HG03097 (cell line): ENCODE data around the gene RNF145.

Experiments
- ATAC-seq: cut with Tn5 transposase; IDR thresholded peaks from one replicate; pipeline ENCODE4 v1.9.1; 2021; ENCODE audit not compliant: unreplicated experiment, low FRiP score

The RNF145 gene

DNA sequence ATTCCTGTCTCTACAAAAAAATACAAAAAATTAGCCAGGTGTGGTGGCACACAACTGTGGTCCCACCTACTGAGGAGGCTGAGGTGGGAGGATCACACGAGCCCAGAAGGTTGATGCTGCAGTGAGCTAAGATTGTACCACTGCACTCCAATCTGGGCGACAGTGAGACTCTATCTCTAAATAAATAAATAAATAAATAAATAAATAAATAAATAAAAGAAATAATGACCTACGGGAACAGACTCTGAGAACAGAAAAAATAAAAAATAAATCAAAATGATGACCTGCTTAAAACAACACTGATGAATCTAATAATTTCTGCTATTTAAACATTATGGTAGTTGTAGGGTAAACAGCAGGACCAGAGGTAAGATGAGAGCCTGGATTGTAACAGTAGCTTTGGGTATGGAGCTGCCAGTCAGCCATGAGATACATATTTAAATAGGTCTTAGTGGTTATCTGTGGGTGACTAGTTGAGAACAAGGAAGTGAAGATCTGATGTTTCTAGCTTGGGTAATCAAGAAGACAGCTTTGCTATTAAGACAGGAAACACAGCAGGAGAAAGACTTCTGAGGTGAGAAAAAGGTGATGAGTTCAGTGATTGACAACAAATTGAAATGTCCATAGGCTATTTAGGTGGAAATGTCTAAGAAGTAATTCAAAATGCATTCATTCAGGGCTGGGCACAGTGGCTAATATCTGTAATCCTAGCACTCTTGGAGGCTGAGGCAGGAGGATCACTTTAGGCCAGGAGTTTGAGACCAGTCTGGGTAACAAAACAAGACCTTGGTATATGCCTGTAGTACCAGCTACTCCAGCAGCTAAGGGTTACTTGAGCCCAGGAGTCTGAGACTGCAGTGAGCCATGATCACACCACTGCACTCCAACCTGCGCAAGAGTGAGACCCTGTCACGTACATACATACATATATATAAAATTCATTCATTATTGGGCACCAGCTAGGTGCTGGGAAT is 11.0 kb downstream of the RNF145 start:
- ATAC-seq: peak; percentile 86

DNA sequence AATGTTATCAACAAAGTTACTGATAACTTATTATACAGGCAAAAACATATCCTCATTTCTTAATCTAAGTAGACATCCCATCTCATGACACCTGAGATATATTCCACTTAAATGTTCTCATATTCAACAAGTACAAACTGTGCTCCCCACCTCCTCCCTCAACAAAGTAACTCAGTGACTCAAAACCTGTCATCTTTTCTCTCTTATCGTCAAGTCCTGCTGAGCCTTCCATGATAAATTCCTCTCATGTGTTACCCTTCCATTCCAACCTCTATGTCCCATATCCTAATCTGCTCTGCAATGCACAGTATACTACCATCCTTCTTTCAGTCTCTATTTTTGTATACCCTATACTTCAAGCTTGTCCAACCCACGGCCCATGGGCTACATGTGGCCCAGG is 13.6 kb downstream of the RNF145 start:
- ATAC-seq: no peak

DNA sequence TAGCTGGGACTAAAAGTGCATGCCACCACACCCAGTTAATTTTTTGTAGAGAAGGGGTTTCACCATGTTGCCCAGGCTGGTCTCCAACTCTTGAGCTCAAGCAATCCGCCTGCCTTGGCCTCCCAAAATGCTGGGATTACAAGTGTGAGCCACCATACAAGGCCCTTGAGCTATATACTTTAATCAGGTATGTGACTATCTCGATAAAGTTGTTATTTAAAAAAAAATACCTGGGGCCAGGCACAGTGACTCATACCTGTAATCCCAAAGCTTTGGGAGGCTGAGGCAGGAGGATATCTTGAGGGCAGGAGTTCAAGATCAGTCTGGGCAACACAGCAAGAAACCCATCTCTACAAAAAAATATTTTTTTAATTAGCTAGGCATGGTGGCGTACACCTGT is 19.2 kb downstream of the RNF145 start:
- no peak for ATAC-seq

DNA sequence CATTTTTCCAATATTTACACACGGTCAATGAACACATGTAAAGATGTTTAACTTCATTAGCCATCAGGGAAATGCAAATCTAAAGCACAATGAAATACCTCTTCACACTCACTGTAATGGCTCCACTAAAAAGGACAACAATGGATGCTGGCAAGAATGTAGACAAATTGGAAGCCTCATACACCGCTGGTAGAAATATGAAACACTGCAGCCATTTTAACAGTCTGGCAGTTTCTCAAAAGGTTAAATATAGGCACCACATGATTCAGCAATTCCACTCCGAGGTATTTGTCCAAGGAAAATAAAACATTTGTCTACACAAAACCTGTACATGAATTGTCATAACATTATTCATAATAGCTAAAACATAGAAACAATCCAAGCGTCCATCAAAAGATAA is 20.0 kb downstream of the RNF145 start:
- ATAC-seq: no peak

DNA sequence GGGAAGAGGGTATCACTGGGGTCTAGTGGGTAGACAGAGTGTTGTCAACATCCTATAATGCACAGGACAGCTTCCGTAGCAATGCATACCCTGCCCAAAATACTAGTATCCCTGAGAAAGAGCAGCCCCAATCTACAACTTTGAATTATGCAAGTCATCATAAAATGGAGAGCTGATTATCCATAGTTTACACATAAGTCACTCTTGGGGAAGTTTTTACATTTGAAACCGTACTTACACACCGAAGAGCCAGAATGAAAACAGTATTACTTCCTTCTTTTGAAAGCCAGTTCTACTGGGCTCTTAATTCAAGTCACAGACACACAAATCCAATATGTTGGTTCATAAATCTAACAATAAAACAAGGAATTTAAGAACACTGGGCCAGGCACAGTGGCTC is 21.6 kb downstream of the RNF145 start:
- no peak for ATAC-seq

DNA sequence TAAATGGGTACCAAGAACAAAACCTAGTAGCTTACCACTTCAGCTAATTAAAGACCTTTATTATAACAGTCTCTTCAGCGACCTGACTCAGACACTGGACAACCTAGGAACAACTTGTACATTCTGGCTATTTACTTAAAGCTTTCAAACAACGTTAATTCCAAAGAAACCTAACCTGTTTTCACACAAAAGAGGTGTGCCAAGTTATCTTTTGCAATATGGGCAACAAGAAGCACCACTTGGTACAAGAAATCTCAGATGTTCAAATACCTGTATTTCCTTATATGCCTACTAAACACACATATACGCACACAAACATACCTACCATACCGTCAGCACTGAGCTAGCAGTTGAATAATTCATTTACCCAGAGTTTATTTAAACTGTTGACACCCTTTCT is 23.0 kb downstream of the RNF145 start:
- no peak for ATAC-seq

DNA sequence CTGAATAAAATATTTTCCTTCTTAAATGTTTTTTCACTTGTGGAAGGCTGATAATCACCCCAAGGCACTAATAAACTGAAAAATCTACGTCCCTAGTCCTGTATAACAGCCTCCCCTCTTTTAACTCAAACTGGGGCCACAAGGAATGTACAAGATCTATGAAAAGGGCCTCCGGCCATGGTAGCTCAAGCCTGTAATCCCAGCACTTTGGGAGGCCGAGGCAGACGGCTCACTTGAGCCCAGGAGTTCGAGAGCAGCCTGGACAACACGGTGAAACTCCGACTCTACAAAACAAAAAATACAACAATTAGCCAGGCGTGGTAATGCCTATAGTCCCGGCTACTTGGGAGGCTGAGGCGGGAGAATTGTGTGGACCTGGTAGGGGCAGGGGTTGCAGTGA is 23.6 kb downstream of the RNF145 start:
- ATAC-seq: no peak

DNA sequence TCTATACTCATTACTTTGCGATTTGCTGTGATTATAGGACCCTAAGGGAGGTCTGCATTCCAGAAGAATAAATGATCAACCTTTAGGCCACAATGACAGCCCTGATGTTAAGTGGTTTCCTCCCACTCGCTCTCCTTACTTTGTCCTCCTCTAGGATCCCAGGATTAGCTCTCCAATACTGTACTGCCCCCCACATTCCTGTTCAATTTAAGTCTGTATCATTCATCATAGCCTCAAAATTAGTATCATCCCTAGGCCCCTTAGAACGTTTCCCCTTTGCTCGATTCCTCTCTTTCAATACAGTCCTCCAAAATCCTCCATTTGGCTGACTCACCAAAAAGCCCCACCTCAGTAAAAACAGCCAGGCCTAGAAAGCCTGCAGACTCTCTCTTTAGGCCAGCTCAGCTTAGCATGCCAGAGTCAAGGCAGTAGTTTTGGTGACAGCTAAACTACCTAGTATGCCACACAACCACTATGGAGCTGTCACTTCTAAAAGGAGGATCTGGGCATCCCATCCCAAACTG is 24.4 kb downstream of the RNF145 start:
- ATAC-seq: no peak

DNA sequence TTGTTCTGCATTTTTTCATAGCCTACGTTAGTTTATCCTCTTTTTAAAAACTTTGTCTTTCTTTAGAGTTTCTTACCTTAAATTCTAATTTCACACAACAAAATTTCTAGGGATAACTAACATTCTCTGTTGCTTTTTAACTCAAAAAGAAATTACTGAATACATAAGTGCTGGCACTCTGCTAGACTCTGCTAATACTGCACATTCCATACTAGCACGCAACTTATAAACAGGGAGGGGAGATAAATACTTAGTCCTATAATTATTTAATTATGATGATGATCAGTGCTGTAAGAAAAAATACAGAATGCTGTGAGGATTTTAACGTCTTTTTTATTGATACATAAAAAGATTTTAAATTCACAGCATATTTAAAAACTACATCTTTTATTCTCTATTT is 25.1 kb downstream of the RNF145 start:
- no peak for ATAC-seq

DNA sequence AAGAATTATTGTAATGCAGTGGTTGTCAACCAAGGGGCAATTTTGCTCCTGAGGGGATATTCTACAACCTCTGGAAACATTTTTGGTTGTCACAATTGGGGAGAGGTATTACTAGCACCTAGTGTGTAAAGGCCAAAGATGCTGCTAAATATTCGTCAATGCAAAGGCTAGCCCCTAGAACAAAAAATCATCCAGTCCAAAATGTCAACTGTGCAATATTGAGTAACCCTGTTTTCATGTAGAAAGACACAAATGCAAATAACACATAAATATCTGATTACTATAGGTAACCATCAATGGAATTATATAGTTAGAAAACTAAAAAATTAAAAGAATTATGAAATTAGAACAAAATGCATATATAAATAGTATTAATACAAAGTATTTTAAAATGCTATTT is 26.1 kb downstream of the RNF145 start:
- no peak for ATAC-seq

DNA sequence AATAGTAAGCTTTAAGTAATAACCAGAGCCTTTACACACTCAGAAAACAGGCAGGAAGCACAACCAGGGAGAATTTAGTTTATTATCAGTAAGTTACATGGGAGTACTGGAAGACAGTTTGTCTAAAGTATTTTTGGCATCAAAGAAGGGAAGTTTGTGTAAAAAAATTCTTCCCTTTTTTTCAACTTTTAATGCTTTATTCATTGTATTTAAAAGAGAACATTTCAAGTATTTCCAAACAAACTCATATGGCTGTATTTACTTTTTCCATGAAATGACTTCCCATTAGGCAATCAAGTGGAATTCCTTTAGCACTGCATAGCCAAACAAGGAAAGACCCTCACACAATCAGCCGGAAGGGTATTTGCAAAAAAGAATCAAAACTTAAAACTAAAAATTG is 26.7 kb downstream of the RNF145 start:
- no peak for ATAC-seq

DNA sequence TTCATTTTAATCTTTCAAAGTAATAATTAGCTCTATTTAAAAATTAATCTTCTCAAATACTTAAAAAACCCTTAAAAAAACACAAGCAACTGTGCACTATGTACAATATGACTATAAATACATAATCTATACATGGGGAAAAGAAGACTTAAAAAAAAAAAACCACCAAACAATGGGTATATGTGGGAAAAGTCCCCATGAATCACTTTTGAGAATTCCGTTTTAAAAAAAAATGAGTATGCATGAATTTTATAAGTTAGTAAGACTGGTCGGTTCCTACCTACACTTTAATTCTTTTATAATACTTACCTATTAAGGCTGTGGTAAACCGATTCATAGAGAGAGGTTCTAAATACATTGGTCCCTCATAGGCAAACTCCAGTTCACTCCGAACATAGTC is 27.7 kb downstream of the RNF145 start:
- no peak for ATAC-seq

DNA sequence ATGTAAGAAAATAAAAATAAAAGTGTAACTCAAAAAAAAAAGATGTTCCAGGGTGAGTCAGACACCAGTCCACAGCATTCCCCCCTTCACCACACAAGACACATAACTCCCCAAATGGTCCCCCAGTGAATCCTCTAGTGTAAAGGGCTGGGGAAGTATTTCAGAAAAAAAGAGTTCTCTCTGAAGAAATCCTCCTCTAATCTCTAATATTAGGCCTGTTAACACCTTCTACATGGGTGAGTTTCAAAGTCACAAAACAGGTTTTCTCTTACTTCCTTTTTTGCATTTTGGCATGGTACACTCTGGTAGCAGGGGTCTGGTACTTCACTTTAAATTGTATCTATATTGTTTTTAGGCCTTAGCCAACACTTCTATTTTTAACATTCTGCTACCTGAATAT is 28.2 kb downstream of the RNF145 start:
- no peak for ATAC-seq

DNA sequence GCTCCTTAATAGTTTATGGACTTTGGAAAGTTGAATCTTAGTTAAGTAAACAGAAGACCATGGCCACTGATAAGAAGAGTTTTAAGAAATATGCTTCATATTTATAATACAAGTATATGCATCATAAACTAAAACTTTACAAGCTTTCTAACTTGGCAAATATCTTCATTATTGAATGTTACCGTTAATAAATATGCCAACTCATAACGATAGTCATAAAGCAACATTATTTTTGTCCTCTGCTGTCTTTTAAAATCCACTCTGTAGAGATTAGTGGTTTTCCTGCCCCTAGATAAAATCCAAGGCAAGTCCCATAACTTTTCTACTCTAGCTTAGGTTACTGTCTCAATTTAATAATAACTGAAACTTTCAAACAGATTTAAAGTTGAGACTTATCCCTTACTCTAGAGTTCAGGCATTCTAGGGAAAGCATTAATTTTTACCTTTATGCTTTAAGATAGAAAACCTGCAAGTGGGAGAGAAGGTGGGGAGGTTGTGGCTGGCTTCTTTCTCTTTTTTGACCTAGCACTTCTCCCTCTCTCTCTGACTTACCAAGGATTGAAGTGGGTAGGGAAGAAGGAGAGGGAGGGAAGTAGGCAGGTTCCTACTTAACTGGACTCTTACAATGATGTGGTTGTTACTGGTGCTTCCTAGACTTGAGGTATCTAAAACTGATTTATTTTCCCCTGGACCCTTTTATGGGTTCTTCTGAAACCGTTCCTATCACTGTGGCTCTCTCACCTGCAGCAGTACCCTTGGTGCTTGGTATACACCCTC is 29.6 kb downstream of the RNF145 start:
- ATAC-seq: no peak

DNA sequence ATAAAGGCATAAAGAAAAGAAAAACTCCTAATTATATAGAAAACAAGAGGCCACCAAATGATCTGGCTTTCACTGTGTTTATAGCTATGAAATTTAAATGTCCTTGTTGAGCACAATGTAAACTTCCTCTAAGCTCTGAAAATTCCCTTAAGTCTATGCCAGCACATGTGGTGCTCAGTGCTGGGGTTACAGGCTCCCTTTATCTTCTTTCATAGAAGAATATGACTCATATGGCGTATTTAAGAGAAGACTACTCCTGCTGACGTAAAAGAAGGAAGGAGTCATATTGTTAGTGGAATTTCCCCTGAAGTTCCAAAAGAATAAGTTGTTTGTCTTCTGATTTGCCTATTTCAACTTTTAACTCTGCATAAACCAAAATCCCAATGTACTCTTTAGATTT is 30.4 kb downstream of the RNF145 start:
- peak; percentile 48 for ATAC-seq

DNA sequence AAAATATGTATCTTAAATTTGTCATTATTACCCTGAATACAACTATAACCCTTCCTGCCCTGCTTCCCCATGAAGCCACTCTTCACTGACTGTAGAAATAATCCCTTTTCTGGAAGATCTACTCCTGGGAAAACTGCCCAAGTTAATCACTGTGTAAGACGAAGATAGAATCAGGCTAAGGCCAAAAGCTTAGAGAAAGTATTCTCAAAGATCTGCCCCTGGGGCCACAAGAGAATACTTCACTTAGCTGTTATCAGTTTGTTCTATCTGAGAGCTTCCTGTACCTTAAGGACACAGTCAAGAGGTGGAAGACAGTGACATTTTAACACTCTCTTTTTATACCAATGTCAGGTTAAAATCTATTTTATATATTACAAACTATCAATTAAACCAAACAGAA is 33.8 kb downstream of the RNF145 start:
- ATAC-seq: no peak

DNA sequence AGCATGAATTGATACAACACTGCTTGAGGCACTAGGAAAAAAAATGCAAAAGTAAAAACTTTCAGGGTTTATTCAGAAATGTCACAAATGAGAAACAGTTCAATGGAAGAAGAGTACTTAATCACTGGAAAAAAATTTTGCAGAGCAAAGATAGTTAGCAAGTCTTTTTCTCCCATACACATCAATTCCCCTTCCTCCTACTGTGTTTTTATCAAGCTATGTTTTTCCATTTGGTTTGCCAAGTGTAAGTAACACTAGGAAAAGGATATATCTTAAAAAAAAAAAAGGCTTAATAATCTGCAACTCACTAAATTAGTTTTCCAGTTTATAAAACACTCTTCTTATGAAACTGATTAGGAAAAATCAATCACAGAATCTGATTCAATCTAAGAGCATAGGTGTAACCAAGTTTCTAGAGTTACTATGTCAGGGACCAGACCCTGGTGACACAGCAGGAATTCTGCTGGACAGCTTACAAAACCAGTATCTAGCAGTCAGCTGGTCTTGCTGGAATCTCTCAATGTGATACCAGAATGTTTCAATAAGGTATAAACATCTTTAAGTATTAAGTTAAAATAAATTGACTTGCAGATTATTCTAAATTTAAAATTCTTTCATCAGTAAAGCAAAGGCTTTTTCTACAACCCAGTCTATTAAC is 34.7 kb downstream of the RNF145 start:
- no peak for ATAC-seq

DNA sequence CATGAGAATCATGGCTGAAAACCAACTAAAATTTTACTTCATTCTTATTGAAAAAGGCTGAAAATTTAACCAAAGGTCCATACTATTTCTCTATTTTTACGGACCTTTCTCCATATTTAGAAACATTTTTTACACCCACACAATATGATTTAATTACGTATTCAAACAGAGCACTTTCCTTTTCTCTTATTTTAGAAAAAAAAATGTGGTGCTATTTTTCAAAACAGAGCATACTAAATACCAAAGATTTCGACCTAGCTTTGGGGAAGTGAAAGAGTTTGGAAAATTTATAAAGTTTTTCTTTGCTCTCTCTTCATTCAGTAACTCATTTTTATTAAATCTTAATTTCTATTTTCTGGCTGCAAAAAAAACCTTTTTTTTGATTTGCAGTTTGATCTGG is 38.1 kb downstream of the RNF145 start:
- no peak for ATAC-seq

DNA sequence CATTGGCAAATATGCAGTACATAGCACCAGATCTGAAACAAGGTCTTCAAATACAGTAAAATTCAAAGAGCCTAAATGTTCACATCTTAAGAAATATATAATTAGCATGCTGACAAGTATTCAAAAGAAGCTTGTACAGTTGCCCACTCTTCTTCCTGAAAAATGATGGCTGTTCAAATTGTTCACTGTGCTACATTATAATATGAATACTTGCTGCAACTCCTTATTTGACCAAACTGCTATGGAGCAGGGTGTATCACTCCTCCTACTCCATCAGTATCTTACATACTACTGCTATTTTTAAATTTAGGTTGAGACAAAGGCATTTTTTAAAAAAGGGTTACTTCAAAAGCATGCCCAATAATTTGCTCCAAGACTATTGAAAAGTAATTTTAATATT is 39.3 kb downstream of the RNF145 start:
- ATAC-seq: no peak

DNA sequence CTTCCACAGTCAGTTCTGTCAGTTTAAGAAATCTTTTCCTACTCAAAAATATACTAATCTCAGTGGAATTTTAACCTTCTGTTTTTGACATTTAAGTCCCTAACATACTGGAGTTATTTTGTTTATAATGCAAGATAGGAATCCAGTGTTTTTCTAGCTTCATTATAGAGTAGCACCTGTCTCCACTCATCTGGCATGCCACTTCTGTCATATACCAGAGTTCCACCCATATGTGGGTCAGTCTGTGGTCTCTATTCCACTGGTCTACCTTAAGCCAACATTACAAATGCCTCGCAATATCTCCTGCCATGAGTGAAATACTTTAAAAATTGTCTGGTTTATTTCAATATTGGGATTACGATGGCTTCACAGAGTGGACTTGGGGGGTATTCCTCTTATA is 42.9 kb downstream of the RNF145 start:
- no peak for ATAC-seq

DNA sequence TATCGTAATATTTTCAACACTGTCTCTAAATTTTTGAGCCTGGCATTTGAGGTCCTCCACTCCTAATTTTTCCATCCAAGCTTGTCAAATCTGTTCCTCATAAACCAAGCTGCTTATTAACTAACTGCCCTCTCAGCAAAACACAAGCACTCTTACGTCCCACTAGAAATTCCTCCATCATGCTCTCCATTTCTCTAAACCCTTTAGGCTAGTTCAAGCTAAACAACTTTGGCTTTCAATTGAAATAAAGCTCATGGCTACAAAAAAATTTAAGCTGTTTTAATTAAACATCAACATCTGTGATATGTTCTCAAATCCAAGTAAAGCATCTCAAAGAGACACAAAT is 45.7 kb downstream of the RNF145 start:
- no peak for ATAC-seq
